B cell (primary cell): ENCODE data around the gene CC2D1B. TPM values are rescaled to one million over a fixed set of nuclear protein-coding genes. Genes with fewer than 3 reads are reported as not detected.

ENCODE experiments used
- ATAC-seq: fragments of 200-7000 bp; cut with Tn5 transposase; one replicate; pipeline ENCODE4 v1.10.0; 2021; ENCODE audit warnings: low read depth, mild to moderate bottlenecking, moderate number of reproducible peaks, moderate library complexity
- CTCF ChIA-PET: fragments of 350-600 bp; sonication (Branson Sonifier 250); formaldehyde crosslinking; loops from one replicate; lab custom pipeline; 2021; ENCODE audit warnings: antibody characterized with exemption, inconsistent platforms; lab: Charles Lee
- POLR2A ChIA-PET: fragments of 350-600 bp; sonication (Branson Sonifier 250); formaldehyde crosslinking; loops from one replicate; lab custom pipeline; 2021; ENCODE audit warnings: antibody characterized with exemption; lab: Charles Lee
- DNase-seq: peaks from one replicate; pipeline ENCODE4 v3.0.0; 2013
- H2AFZ ChIP-seq: 2 replicates; pipeline ENCODE4 v1.6.1; 2012; ENCODE audit warnings: mild to moderate bottlenecking, low read depth, low read length; ENCODE audit not compliant: insufficient read depth, poor library complexity, severe bottlenecking
- H3K27ac ChIP-seq, 2 donors: 1 replicate in 1 of 2; 2 replicates in 1 of 2; pipeline ENCODE4 v1.5.1; 2012 to 2013; ENCODE audit warnings: low read length in 2 of 2, mild to moderate bottlenecking in 2 of 2, moderate library complexity in 1 of 2
- H3K27me3 ChIP-seq, 4 experiments: fragments of 200-600 bp in 1 of 4; sonication (generic) in 1 of 4; replicated peaks in 1 of 4; 1 replicate in 2 of 4; 2 replicates in 2 of 4; pipeline versions ENCODE4 v1.6.1 to v1.7.0; 2013 to 2016; ENCODE audit warnings: low read length in 3 of 4, mild to moderate bottlenecking in 2 of 4, mixed read lengths in 1 of 4, moderate library complexity in 1 of 4; ENCODE audit not compliant: insufficient read depth in 4 of 4, control insufficient read depth in 3 of 4; ENCODE audit errors: control extremely low read depth in 1 of 4
- H3K36me3 ChIP-seq, 2 experiments: replicated peaks in 1 of 2; 1 replicate in 1 of 2; 2 replicates in 1 of 2; pipeline versions ENCODE4 v1.6.1 to v1.7.1; 2013; ENCODE audit warnings: low read length in 1 of 2; ENCODE audit not compliant: insufficient read depth in 2 of 2, control insufficient read depth in 1 of 2; ENCODE audit errors: control extremely low read depth in 1 of 2, extremely low read depth in 1 of 2
- H3K4me1 ChIP-seq, 2 donors: fragments of 200-600 bp in 1 of 2; sonication (generic) in 1 of 2; 1 replicate in 1 of 2; 2 replicates in 1 of 2; pipeline versions ENCODE4 v1.5.1 to v1.6.1; 2013 to 2017; ENCODE audit warnings: low read length in 2 of 2; ENCODE audit not compliant: control insufficient read depth in 2 of 2, insufficient read depth in 2 of 2
- H3K4me2 ChIP-seq: replicated peaks from 2 replicates; pipeline ENCODE3; 2012; ENCODE audit warnings: mild to moderate bottlenecking, low read depth, low read length; ENCODE audit not compliant: poor library complexity, severe bottlenecking
- H3K4me3 ChIP-seq, 5 experiments: fragments of 200-600 bp in 1 of 5; sonication (generic) in 1 of 5; 1 replicate in 3 of 5; 2 replicates in 2 of 5; pipeline versions ENCODE4 v1.5.1 to v1.7.0; 2011 to 2016; ENCODE audit warnings: low read length in 4 of 5, mild to moderate bottlenecking in 4 of 5, low read depth in 2 of 5, control low read depth in 1 of 5, moderate library complexity in 1 of 5; ENCODE audit not compliant: insufficient read depth in 1 of 5; ENCODE audit errors: control extremely low read depth in 1 of 5, extremely low read depth in 1 of 5
- H3K79me2 ChIP-seq: fragments of 200-600 bp; sonication (generic); one replicate; pipeline ENCODE4 v1.6.0; 2016; ENCODE audit warnings: low read length; ENCODE audit not compliant: control insufficient read depth, insufficient read depth
- H3K9ac ChIP-seq: fragments of 200-600 bp; sonication (generic); 2 replicates; pipeline ENCODE4 v1.6.1; 2017; ENCODE audit warnings: mild to moderate bottlenecking, low read length, moderate library complexity
- H3K9me3 ChIP-seq, 3 donors: one replicate each; pipeline versions ENCODE4 v1.6.1 to v1.7.1; 2013; ENCODE audit warnings: low read length in 2 of 3; ENCODE audit not compliant: control insufficient read depth in 2 of 3, insufficient read depth in 1 of 3; ENCODE audit errors: control extremely low read depth in 1 of 3
- H4K20me1 ChIP-seq: 2 replicates; pipeline ENCODE4 v1.6.0; 2012; ENCODE audit warnings: mild to moderate bottlenecking, low read length; ENCODE audit not compliant: insufficient read depth, control insufficient read depth, poor library complexity, severe bottlenecking
- H3K27ac Mint-ChIP-seq: one replicate; pipeline ENCODE4 v1.8.0; 2021; ENCODE audit warnings: mixed read lengths
- H3K27me3 Mint-ChIP-seq: one replicate; pipeline ENCODE4 v1.8.0; 2021; ENCODE audit warnings: mixed read lengths
- H3K4me1 Mint-ChIP-seq: one replicate; pipeline ENCODE4 v1.8.0; 2021; ENCODE audit warnings: mixed read lengths
- H3K4me3 Mint-ChIP-seq: one replicate; pipeline ENCODE4 v1.8.0; 2021; ENCODE audit warnings: mixed read lengths
- H3K9me3 Mint-ChIP-seq: one replicate; pipeline ENCODE4 v1.8.0; 2022; ENCODE audit warnings: mixed read lengths; ENCODE audit not compliant: insufficient read depth
- EZH2 ChIP-seq: IDR thresholded peaks from 2 replicates; pipeline ENCODE4 v1.6.1; 2012; ENCODE audit warnings: borderline replicate concordance, low read depth, mild to moderate bottlenecking, moderate library complexity, low read length; ENCODE audit not compliant: insufficient read depth, poor library complexity, severe bottlenecking
- WGBS: methylation state at CpG from one replicate; pipeline ENCODE4 v1.1.5; 2013; ENCODE audit warnings: missing lambda C conversion rate; ENCODE audit not compliant: insufficient coverage; 5-methylcytosine and 5-hydroxymethylcytosine counted together
- intact Hi-C: fragments of 100-400 bp; cut with micrococcal nuclease; formaldehyde crosslinking; loops from one replicate; pipeline ENCODE4 v1.10.0; 2022
- polyA plus RNA-seq: library from polyadenylated mRNA; depleted of rRNA; stranded (reverse); fragments of >200 nt; gene quantifications from 2 replicates; pipeline ENCODE4 v1.2.3, GENCODE V29; 2012
- total RNA-seq, 2 donors: library from RNA; stranded (reverse); fragments of 120-200 nt in 1 of 2; gene quantifications; 1 replicate in 1 of 2; 2 replicates in 1 of 2; pipeline versions ENCODE4 v1.2.3 to v1.2.4, GENCODE V29; 2013 to 2022
- TF ChIP-seq, protein P1 (sequence below): fragments of 200-600 bp; IDR thresholded peaks from one replicate; pipeline ENCODE4 v1.8.0; 2022; ENCODE audit warnings: antibody characterized with exemption, mild to moderate bottlenecking

Gene CC2D1B
- total and polyA plus RNA-seq, 2 donors (not counting 1 experiment from before 2014, with no cell fraction given): 28.9 to 79.7 TPM

DNA sequence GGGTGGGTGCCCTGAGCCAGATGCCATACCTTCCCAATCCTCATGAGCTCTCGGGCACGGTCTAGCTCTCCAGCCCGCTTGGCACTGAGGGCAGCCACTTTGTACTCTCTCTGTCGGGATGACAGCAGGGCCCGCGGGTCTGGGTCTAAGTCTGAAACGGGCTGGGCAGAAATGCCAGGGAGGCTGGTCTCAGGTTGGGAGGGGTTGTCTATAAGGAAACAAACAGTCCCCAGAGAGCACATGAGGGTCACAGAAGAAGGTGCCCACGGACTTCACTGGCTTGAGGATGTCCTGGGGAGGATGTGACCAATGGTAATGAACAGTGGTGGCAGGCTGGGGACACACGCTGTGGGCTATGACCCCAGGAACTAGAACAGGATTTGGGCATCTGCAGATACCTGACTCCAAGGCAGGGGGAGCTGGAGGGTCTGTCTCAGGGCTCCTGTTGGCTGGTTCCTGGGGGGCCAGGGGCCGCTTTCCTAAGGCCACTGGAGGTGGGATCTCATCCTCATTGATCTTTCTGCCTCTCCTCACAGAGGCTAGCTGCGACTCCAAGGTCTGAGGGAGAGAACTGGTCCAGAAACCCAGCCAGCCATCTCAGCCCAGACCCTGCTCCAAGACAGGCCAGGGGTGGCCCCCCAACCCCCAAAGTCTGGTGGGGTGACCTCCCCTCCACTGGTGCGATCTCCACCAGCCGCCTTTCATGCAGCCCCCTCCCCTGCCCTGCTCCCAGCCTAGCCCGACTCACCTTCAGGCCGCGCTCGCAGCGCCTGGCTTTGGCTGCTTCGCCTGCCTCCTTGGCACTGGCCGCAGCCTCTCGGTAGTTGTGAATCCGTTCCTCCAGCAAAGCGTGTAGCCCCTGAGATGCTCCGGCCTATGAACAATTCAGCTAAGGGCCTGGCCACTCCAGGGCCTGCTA is 6.1 kb downstream of the CC2D1B start:
- H3K27me3 ChIP-seq: no peaks in the 10 kb centered on the region
- CTCF ChIA-PET: no interaction called here
- H3K9ac ChIP-seq: no peak overlapping the region
- TF ChIP-seq EZH2: no peak
- TF ChIP-seq, protein P1, sequence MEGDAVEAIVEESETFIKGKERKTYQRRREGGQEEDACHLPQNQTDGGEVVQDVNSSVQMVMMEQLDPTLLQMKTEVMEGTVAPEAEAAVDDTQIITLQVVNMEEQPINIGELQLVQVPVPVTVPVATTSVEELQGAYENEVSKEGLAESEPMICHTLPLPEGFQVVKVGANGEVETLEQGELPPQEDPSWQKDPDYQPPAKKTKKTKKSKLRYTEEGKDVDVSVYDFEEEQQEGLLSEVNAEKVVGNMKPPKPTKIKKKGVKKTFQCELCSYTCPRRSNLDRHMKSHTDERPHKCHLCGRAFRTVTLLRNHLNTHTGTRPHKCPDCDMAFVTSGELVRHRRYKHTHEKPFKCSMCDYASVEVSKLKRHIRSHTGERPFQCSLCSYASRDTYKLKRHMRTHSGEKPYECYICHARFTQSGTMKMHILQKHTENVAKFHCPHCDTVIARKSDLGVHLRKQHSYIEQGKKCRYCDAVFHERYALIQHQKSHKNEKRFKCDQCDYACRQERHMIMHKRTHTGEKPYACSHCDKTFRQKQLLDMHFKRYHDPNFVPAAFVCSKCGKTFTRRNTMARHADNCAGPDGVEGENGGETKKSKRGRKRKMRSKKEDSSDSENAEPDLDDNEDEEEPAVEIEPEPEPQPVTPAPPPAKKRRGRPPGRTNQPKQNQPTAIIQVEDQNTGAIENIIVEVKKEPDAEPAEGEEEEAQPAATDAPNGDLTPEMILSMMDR: no peak
- peaks cover 6 to 11% of the 10 kb centered on the region in 2 donors for H3K4me1 ChIP-seq
- POLR2A ChIA-PET: no interaction called here
- no peak for ATAC-seq
- no peaks in the 10 kb centered on the region for H3K9me3 Mint-ChIP-seq
- H3K4me2 ChIP-seq: no peak overlapping the region
- intact Hi-C loops: loop anchor here (10.0 kb wide), 2 partner anchors 655 to 1585 kb away; partner anchors contain the start of genes IFT25 and LRRC42
- DNase-seq: no peak
- peaks cover 29% of the 10 kb centered on the region for H4K20me1 ChIP-seq
- H3K4me1 Mint-ChIP-seq: peaks cover 10% of the 10 kb centered on the region
- H3K27ac ChIP-seq: no peak overlapping the region
- no peak overlapping the region for H3K4me3 Mint-ChIP-seq
- H3K79me2 ChIP-seq: peaks cover 17% of the 10 kb centered on the region
- 96% methylated on average over 20 of the region's 24 CpGs for WGBS
- H3K27ac Mint-ChIP-seq: no peak overlapping the region
- H3K9me3 ChIP-seq: no peaks in the 10 kb centered on the region
- H3K27me3 Mint-ChIP-seq: no peaks in the 10 kb centered on the region
- H2AFZ ChIP-seq: no peak overlapping the region
- H3K4me3 ChIP-seq: no peak overlapping the region
- H3K36me3 ChIP-seq: peaks cover 2 to 84% of the 10 kb centered on the region in 2 experiments

- ChIA-PET POLR2A (no interaction called here), CTCF (no interaction called here)
- H3K4me2 ChIP-seq: no peak overlapping the region
- peaks cover 2 to 91% of the 10 kb centered on the region in 2 experiments for H3K36me3 ChIP-seq
- H3K27ac ChIP-seq: no peak overlapping the region
- no peaks in the 10 kb centered on the region for H3K9me3 Mint-ChIP-seq
- peaks cover 2% of the 10 kb centered on the region for H3K4me1 Mint-ChIP-seq
- no peaks in the 10 kb centered on the region for H3K9me3 ChIP-seq
- no peak overlapping the region for H3K4me3 Mint-ChIP-seq
- no peak for DNase-seq
- intact Hi-C loops: no loop called here
- no peak for ATAC-seq
- no peaks in the 10 kb centered on the region for H3K27me3 ChIP-seq
- H3K4me3 ChIP-seq: no peak overlapping the region
- no peak overlapping the region for H3K27ac Mint-ChIP-seq
- H4K20me1 ChIP-seq: peaks cover 24% of the 10 kb centered on the region
- TF ChIP-seq EZH2: no peak
- TF ChIP-seq, protein P1: no peak
- H3K79me2 ChIP-seq: peaks cover 8% of the 10 kb centered on the region
- no peak overlapping the region for H3K9ac ChIP-seq
- no peak overlapping the region for H2AFZ ChIP-seq
- peaks cover 0 to 1% of the 10 kb centered on the region in 2 donors for H3K4me1 ChIP-seq
- 99% methylated on average over 11 of the region's 18 CpGs for WGBS
- H3K27me3 Mint-ChIP-seq: no peaks in the 10 kb centered on the region
These were observed 7.0 kb downstream of the CC2D1B start for GRCh38 chr1:52358851-52359497.
